Stimulated activated CD8-positive, alpha-beta memory T cell treated with anti-CD3 and anti-CD28 coated beads, Interleukin-12 subunit alpha, Interleukin-12 subunit beta, amount 100 ng/mL, for 24 hours (primary cell): ENCODE measurements around the gene GFAP.
"Not testable (repeated sequence)": the region's sequence is repeated elsewhere in the genome, so short reads cannot be mapped to it uniquely, and the experiment has no call there.

Experiments
- DNase-seq: peaks from one replicate; pipeline ENCODE4 v3.0.0-alpha.2; 2020; ENCODE audit errors: extremely low read depth

GFAP gene

DNA sequence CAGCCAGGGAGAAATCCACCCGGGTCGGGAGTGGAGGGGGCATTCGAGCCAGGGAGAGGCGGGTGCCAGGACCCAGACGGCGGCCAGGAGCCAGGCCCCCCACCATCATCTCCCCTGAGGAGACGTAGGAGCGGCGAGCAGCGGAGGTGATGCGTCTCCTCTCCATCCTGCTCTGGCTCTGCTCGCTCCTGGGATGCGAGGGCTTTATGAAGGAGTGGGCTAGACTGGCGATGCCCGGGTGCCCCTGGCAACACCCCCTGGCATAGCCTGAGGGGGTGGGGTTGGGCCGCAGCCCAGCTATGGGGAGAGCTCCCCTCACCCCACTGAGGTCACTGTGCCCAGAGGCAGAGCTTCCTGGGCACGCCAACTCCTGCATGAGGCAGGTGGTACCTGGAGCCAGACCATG, at the start of gene GFAP:
TSS of gene GFAP (minus strand) at position 180 of the 406 bp plus-strand sequence. CDS start at position 166, 14 bp downstream.
- DNase-seq = no peak

DNA sequence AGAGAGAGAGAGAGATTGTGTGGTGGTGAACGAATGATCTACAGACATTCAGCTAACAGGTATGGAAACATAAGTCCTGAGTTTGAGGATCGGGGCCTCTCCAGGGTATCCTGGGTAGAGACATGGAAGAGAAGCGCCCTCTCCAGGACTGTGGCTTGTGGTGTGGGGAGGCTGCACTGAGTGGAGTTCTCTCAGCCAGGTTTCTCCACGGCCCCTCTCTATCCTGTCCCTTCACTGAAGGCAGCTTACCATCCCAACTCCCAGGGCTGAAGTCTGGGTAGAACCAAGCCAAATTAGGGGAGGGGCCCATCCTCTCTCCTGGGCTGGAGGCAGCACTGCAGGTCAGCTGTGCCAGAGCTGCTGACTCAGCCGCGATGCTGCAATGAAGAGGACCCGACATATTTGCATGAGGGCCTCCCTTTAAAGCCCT, 46.6 kb upstream of the GFAP start:
- DNase-seq = no peak

DNA sequence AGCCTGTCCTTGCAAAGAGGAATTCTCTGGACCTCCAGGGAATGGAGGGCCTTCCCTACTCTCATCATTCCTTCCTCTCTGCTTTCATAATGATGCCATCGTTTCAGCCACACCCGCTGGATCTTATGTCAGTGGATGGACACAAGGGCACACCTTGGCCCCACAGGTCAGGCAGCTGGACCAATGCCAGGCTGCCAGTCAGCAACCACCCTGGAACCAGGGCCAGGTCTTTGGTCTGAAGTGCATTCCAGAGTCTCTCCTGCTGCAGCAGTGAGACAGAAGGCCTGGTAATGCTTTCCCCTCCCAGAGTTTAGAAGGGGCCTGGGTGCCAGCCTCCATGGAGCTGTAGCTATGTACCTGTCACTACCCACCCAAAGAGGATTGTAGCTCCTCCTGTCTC, 45.4 kb upstream of the GFAP start:
- DNase-seq = no peak

DNA sequence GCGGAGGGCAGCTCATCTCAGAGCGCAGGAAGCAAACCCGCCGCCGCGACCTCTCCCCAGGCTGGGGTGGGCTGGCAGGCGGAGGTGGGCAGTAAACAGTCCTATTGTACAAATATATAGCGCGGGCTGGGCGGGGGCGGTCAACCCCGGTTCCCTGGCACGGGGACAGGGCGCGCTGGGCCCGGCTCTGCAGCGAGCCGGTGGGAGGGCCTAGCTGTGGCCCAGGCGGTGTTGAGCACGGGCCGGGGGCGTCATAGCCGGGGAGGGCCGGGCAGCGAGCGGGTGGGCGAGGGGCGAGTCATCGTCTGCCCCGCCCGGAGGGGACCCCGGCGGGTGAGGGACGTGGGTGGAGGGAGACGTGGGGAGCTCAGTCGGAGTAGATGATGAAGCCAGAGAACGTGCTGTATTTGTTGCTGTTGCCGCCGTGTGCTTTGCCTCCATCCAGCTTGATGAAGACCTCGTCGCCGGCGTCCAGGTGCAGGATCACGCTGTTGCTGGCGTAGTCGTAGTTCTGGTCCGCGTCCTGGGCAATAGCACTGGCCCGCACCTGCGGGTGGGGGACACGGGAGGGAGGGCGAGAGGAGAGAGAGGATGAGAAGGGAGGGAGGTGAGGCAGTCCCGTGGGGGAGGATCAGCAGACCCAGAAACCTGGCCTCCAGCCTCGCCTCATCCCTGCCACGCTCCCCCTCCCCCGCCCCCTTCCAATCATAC, 44.7 kb upstream of the GFAP start:
- DNase-seq = no peak

DNA sequence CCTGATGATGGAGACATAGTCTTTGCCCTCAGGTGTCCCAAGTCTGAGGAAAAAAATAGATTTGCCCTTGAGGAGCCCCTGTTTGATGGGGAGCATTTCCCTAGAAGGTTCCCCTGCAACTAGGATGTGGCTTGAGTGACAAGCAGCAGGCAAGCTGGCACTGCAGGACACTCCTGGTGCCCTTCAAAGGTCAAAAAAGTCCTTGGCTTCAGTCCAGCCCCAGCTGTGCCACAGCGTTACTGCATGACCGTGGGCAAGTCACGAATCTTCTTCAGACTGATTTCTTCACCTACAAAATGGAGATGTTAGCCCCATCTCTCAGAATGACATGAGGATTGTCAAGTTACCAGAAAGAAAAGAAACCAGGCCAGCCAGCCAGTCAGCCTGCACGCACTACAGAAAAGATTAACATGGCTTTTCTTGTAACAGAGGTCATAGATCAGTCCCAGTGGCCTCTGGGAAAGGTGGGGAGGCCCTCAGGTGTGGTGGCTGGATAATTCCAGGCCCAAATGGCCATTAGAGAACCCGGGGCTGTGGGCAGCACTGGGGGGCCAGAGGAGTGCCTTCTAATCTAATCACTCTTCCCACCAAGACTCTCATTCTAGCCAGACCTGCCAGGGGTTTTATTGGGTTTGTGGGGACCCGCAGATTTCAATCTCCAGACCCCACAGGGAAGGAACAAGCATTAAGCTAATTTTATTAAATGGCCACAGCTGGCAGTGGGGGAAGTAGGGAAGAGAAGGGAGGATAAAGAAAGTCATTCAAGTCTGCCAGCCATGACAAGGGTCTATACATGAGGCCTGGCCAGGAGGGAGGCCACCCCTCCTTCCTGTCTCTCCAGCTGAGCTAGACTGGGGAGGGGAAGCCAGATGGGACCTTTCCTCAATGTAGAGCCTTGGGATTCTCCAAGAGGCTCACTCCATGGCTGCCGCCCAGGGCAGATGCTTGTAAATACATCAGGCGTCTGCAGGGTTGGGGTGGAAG, 42.0 kb upstream of the GFAP start:
- no peak for DNase-seq

DNA sequence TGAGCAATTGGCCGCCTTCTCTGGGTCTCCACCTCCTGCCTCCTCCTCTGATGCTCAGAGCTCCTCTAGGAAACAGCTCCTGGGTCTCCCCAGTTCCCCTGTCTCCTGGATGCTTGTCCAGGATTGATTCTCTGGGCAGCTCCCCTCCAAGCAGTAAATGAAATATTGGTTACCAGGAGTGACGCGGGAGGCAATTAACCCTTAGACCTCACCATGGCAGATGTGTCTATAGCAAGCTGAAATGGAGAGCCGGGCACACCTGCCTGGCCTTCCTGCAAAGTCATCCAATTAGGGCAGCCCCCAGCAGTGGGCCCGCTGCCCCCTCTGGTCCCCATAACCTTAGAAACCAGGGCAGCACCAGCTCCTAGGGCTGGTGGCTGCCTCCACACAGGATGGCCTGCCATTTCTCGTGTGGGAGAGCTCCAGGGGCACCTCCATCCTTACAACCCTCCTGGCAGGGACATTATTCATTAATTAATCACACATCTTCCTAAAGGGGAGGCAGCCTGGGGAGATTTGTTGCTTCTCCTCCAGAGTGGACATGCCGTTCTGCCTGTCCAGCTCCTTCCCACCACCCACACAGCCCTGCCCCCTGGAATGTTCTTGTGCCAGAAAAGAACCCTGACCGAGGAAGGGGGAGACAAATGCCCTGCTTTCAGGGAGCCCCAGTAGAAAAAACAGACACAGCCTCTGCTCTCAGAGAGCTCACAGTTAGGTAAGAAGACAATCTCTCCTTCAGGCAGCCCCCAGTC, 40.5 kb upstream of the GFAP start:
- DNase-seq = no peak

DNA sequence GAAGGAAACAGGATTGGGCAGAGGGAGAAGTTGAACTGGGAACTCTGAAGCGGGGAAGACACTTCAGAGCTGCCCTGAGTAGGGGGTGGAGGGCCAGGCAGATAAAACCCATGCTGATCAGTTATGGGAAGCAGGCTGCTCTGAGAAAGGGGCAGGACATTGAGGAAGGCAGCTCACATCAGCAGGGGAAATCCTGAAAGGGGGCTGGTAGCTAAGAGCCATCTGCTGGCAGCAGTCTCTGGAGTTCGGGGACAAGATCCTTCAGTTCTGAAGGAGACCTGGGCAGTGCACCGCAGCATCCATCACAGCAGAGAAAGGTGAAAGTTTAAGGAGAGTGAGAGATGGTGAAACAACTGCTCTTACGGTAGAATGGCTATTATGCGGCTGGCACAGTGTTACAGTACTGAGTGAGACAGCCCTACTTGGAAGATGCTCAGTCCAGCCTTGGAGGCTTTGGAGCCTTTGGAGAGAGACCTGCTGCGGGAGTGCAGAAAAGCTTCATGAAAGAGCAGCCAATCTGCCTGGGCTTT, 37.7 kb upstream of the GFAP start:
- DNase-seq = no peak

DNA sequence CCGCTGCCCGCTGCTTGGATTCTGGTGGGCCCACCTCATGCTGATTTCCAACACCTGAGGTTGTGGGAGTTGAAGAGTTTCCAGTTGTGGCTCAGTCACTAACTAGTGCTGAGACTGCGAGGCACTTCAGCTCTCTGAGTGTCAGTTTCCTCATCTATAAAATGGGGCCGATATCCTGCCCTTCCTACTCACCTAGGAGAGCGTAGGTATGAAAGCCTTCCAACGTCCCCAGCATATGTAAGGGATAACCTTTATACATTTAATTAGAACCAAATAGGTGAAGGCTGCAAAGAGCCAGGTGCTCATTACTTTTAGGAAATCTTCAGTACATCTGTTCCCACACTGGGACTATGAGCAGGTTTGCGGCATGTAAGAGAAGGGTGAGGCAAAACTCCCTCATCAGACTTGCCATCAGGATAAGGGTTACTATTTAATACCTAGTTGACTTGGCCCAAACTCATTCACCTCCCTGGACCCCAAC, 33.1 kb upstream of the GFAP start:
- no peak for DNase-seq

DNA sequence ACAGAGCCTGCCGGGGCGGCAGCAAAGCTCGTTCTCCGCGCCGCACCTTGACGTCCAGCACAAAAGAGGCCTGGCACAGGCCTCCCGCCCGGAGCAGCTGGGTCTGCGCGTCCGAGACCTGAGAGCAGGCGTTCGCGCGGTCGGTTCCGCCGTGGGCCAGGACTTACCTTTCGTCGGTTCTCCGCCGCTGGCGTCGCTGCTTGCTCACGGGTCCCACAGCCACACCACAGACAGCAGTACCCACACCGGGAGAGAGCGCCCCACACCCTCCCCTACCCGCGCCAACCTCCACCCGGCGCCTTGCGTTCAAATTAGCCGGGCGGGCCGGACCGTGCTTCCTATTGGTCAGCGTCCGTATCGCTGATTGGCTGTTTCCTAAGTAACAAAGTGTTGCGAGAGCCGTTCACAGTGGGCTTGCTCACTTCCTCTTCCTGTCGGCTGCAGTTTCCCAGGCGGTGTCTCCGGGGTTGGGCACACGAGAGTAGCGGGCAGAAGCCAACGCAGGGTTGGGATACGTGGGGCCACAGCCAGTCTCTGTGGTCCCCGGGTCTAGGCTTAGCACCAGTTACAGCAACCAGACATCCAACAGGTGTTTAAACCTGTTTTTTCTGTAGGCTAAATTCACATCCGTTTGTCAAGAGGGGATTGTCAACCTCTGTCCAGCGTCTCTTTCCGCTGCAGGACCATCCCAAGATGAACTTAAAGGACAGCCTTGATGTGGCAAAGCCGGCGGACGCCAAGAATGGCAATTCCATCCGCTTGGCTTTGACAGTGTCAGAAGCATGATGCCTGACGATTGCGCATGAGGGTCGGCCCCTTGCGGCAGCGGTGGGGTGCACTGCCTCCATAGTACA, 32.4 kb upstream of the GFAP start, which contains the start of gene KIF18B:
TSS of gene KIF18B (minus strand) at position 313 of the 854 bp plus-strand sequence. CDS start 11,429 bp downstream, outside the sequence.
- peak; percentile 71 for DNase-seq

DNA sequence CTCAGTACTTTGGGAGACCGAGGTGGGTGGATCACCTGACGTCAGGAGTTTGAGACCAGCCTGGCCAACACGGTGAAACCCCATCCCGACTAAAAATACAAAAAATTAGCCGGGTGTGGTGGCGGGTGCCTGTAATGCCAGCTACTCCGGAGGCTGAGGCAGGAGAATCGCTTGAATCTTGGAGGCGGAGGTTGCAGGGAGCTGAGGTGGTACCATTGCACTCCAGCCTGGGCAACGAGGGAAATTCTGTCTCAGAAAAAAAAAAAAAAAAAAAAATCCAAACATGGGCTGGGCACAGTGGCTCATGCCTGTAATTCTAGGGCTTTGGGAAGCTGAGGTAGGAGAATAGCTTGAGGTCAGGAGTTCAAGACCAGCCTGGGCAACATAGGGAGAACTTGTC, 30.4 kb upstream of the GFAP start:
- not testable (repeated sequence) for DNase-seq

DNA sequence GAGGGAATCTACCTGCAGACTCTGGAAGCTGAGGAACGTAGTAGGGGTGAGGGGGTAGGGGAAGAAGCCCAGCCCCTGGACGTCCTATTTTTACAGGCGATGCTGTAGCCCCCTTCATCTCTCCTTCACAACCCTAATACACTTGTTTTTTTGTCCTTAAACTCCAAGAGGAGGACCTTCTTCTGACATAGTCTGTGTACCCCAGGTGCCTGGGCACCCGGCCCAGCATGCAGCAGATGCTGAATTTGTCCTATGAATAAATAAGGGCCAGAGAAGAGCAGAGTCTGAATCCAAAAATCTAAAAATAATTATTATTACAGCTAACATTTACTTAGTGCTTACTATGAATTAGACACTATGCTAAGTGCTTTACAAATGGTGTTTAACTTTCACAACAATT, 27.2 kb upstream of the GFAP start:
- DNase-seq = no peak

DNA sequence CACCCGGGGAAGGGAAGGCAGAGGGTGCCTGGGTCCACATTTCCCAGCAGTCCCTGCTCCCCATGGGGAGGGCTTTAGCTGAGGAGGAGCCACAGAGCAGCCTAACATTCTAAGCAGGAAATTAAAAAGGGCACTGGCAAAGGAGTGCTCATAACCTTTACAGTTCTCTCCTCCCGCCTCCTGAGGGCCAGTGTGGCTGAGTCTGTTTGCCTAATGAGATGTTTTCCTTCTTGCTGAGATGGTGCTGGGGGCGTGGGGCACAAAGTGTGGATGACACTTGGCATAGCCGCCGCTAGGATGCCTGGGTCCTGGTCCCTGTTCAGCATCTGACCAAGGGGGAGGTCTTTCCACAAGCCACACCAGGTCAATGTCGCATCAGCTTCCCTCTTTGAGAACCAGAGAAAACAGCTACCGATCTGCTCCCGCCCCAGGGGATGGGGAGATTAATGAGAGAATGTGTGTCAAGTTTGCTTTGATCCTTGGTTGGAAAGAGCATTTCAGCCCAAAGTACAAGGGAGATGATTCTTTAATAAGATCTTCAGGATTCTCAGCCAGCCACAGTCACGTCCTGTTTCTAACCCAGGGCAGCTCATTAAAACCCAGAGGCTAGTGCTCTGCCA, 26.5 kb upstream of the GFAP start:
- no peak for DNase-seq

DNA sequence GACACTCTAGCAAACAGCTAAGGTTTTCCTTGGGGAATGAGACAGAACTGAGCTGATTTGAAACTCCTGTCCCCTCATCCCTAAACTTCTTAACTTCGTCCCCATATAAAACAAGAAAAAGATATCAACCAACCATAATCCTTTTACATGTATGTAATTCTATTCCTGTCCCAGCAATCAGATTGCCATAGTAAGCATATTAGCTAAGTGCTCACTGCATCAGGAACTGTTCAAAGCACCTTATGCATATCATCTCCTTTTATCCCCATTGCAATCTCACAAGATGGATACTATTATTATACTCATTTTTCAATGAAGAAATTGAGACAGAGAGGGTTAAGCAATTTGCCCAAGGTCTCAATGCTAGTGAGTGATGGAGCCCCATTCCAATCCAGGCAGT, 25.5 kb upstream of the GFAP start:
- no peak for DNase-seq

DNA sequence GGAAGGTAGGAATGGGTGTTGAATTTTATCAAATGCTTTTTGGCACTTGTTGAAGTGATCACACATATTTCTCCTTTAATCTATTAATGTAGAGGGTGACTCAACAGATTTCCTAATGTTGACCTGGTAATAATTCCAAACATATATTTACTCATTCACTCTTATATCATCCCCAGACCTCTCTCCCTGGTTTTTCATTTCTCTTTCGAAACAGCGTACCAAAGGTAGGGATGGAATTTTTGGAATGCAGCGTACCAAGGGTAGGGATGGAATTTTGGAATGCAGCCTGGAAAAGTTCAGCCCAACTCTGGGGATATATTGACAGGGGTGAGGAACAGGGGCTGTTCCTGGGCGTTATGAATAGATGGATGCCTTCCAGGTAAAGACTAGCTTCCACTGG, 25.0 kb upstream of the GFAP start:
- DNase-seq = no peak

DNA sequence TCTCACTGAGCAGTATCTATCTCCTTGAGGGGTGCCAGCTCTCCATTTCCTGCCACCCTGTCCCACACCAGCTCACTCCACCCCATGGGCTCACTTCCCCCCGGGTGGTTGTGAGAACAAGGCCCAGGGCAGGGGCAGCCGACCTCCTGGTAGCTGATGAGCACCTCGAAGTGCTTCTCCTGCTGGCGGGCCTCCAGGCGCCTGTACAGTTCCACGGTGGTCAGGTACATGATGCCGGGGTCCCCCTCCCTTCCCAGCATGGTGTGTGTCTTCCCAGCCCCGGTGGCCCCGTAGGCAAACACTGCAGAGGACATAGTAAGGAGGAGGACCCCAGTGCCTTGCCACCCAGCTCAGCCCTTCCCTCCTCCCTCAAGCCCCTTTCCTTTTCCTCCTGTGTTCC, 19.8 kb upstream of the GFAP start:
- no peak for DNase-seq

DNA sequence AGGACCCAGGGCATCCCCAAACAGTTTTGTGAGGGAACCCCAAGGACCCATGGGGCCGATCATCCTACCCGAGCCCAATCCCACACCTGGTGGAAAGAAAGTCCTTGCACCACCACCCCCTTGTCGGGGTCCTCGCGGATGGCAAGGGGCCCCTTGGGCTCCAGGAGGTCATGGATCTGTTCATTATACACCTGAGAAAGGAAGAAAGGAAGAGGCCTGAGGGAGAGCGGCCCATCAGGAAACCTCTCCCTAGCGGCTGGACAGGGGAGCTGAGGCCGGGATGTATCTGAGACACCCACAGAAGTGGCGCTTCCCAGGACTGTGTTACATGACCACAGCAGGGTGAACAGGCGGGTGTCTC, 19.4 kb upstream of the GFAP start:
- no peak for DNase-seq

DNA sequence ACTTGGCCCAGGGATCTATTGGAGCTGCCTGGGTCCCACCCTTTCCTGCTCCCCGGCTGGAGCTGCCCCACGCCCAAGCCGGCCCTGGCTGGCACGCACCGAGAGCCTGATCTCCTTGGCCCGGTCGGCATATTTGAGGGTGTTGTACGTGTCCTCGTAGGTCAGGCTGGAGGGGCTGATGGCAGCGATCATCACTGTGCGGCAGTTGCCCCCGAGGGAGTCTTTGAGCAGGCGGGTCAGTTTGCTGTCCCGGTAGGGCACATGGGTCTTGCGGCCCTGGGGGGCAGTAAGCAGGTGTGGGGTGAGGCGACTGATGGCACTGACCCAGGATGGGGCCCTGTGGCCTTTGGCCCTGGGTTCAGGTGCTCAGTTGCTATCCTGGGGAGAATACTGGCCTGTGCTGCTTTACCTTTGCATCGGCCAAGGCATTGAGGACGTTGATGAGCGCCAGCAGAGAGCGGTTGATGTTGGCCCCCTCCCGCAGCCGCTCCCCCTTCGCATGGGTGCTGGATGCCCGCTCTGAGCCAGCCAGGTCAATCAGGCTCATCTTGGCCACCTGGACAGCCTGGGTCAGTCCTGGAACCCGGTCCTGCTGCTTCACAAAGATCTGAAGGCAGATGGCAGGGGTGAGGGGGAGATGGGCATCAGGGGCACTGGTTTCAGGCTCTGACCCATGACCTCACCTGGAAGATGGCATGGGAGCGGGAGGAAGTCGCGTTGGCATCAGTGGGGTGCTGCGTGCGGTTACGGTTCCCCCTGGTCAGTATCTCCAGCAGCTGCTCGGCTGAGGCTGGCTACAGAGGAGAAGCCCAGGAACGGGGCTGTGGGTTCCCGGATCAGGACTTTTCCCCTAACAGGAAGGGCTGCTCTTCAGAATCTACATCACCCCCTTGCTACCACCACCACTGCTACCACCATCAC, 18.8 kb upstream of the GFAP start:
- DNase-seq = no peak

DNA sequence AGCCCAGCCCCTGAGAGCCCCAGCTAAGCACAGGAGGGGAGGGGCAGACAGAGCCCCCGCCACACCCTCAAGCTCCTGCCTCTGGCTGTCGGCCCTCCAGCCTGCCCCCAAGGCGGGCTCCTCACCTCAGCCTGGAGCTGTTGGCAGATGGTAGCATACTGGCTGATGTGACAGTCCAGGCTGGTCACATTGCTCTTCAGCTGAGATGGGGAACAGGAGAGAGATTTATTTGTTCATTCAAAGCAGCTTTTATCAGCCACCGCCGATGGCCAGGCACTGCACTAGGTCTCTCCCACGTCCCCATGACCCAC, 17.4 kb upstream of the GFAP start:
- DNase-seq = no peak

DNA sequence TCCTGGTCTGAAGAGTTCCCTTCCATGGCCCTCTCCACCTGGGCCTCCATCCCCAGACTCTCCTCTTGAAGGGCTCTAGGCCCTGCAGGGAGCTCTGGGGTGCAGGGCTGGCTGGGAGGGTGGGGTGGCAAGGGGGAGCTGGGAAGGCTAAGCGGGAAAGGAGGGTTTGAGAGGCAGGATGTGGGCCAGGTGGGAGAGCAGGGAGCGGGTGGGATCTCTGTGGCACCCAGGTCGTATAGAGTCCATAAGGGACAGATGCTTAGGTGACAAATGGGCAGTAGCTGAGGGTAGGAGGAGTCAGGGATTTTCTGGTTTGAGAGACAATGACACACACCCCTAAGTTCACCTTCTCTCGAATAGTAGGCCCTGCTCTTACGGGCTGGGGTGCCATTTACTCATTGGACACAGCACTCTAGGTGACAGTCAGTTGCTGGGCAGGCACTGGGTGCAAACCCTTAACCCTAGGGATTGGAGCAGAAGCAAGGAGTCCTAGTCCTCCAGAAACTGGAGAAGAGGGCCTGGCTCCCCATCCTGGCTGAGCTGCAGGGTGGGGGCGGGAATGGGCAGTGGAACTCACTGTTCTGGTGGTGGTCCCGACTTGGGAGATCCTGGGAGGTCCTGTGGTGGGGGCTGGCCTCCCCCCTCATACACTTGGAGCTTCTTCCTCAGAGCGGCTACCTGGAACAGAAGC, 16.9 kb upstream of the GFAP start:
- DNase-seq = no peak
